ENCODE results near the gene SHTN1. TPM values are rescaled to one million over a fixed set of nuclear protein-coding genes. Genes with fewer than 3 reads are reported as not detected.

Gene SHTN1
- total and polyA plus RNA-seq, 2 donors (not counting 1 experiment from before 2014, with no cell fraction given), result 0.06 to 0.34 TPM

DNA sequence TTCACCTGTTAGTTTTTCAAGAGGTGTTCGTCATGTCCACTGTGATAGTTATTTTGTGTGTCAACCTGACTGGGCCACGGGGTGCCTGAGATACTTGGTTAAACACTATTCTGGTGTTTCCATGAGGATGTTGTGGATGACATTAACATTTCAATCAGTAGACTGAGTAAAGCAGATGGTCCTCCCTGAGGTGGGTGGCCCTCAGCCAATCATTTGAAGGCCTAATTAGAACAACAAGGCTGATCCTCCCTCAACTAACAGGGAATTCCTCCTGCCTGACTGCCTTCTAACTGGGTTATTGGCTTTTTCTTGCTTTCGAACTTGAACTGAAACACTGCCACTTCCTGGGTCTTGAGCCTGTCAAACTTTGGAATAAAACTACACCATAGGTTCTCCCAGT, 79.9 kb downstream of the SHTN1 start:
- Histone ChIP-seq H3K4me1 (ENCODE audit: control insufficient read depth in 2 of 2, insufficient read depth in 2 of 2, low read length in 2 of 2) (no peaks in the 10 kb centered on the region), H3K9ac (ENCODE audit: low read length) (no peak overlapping the region), H2AFZ (ENCODE audit: insufficient read depth, low read depth, low read length, poor library complexity, severe bottlenecking) (no peak overlapping the region), H4K20me1 (ENCODE audit: control insufficient read depth, insufficient read depth, low read length, poor library complexity, severe bottlenecking) (no peaks in the 10 kb centered on the region), H3K79me2 (ENCODE audit: control insufficient read depth, insufficient read depth, low read length) (no peaks in the 10 kb centered on the region), H3K9me3 (ENCODE audit: control extremely low read depth in 1 of 3, control insufficient read depth in 2 of 3, insufficient read depth in 1 of 3, low read length in 2 of 3) (no peaks in the 10 kb centered on the region), H3K27me3 (replicated peaks in 1 of 4; ENCODE audit: control extremely low read depth in 1 of 4, control insufficient read depth in 3 of 4, insufficient read depth in 4 of 4, low read length in 3 of 4) (no peaks in the 10 kb centered on the region), H3K4me2 (replicated peaks; ENCODE audit: low read depth, low read length, poor library complexity, severe bottlenecking) (no peak overlapping the region), H3K36me3 (replicated peaks in 1 of 2; ENCODE audit: control extremely low read depth in 1 of 2, control insufficient read depth in 1 of 2, extremely low read depth in 1 of 2, insufficient read depth in 2 of 2, low read length in 1 of 2) (no peaks in the 10 kb centered on the region), H3K4me3 (ENCODE audit: control extremely low read depth in 1 of 5, extremely low read depth in 1 of 5, insufficient read depth in 1 of 5, low read depth in 2 of 5, low read length in 4 of 5) (no peak overlapping the region), H3K27ac (ENCODE audit: low read length in 2 of 2) (no peak overlapping the region)
- Mint-ChIP-seq H3K4me3 (no peak overlapping the region), H3K4me1 (no peaks in the 10 kb centered on the region), H3K27me3 (no peaks in the 10 kb centered on the region), H3K27ac (no peak overlapping the region), H3K9me3 (ENCODE audit: insufficient read depth) (no peaks in the 10 kb centered on the region)
- intact Hi-C loops (cut with micrococcal nuclease), result no loop called here
- TF ChIP-seq EZH2 (IDR thresholded peaks at IDR 0.05; ENCODE audit: borderline replicate concordance, insufficient read depth, low read depth, low read length, poor library complexity, severe bottlenecking) (no peak), CTCF (IDR thresholded peaks at IDR 0.05) (no peak)
- ATAC-seq (ENCODE audit: low read depth) (no peak), DNase-seq (no peak)
- CTCF ChIA-PET, result no interaction called here
- POLR2A ChIA-PET, result no interaction called here
- 79% methylated on average over 2 of the region's 3 CpGs for WGBS (ENCODE audit: insufficient coverage)

DNA sequence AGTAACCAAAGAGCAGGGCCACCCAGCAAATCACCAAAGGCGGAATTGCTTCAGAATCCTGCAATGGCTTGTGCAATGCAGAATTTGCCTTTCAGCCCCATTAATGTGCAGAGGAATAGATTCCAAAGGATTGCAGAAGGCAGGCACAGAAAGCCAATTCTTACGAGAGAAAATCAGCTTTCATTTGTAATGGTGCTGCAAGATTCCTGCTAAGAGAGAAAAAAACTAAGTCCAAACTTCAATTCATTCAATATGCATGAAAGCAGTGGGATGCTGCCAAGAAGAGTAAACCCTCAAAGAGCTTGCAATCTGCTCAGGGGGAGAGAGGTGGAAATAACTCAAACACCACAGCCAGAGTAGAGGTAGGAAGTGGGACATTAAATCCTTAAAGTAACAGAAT, 85.3 kb downstream of the SHTN1 start:
- WGBS (ENCODE audit: insufficient coverage), result 80% methylated on average over 1 of the region's 2 CpGs

More for the DNA sequence above, 85.3 kb downstream of the SHTN1 start:
- Histone ChIP-seq H4K20me1 (ENCODE audit: control insufficient read depth, insufficient read depth, low read length, poor library complexity, severe bottlenecking) (no peaks in the 10 kb centered on the region), H3K4me3 (ENCODE audit: control extremely low read depth in 1 of 5, extremely low read depth in 1 of 5, insufficient read depth in 1 of 5, low read depth in 2 of 5, low read length in 4 of 5) (no peak overlapping the region), H3K36me3 (replicated peaks in 1 of 2; ENCODE audit: control extremely low read depth in 1 of 2, control insufficient read depth in 1 of 2, extremely low read depth in 1 of 2, insufficient read depth in 2 of 2, low read length in 1 of 2) (no peaks in the 10 kb centered on the region), H2AFZ (ENCODE audit: insufficient read depth, low read depth, low read length, poor library complexity, severe bottlenecking) (no peak overlapping the region), H3K4me2 (replicated peaks; ENCODE audit: low read depth, low read length, poor library complexity, severe bottlenecking) (no peak overlapping the region), H3K27ac (ENCODE audit: low read length in 2 of 2) (no peak overlapping the region), H3K9me3 (ENCODE audit: control extremely low read depth in 1 of 3, control insufficient read depth in 2 of 3, insufficient read depth in 1 of 3, low read length in 2 of 3) (no peaks in the 10 kb centered on the region), H3K4me1 (ENCODE audit: control insufficient read depth in 2 of 2, insufficient read depth in 2 of 2, low read length in 2 of 2) (no peaks in the 10 kb centered on the region), H3K27me3 (replicated peaks in 1 of 4; ENCODE audit: control extremely low read depth in 1 of 4, control insufficient read depth in 3 of 4, insufficient read depth in 4 of 4, low read length in 3 of 4) (no peaks in the 10 kb centered on the region), H3K79me2 (ENCODE audit: control insufficient read depth, insufficient read depth, low read length) (no peaks in the 10 kb centered on the region), H3K9ac (ENCODE audit: low read length) (no peak overlapping the region)
- DNase-seq (no peak), ATAC-seq (ENCODE audit: low read depth) (no peak)
- Mint-ChIP-seq H3K4me3 (no peak overlapping the region), H3K4me1 (no peaks in the 10 kb centered on the region), H3K27me3 (no peaks in the 10 kb centered on the region), H3K27ac (no peak overlapping the region), H3K9me3 (ENCODE audit: insufficient read depth) (no peaks in the 10 kb centered on the region)
- TF ChIP-seq EZH2 (IDR thresholded peaks at IDR 0.05; ENCODE audit: borderline replicate concordance, insufficient read depth, low read depth, low read length, poor library complexity, severe bottlenecking), result no peak
- ChIA-PET CTCF (no interaction called here), POLR2A (no interaction called here)
- intact Hi-C loops (cut with micrococcal nuclease), result loop anchor here (5.0 kb wide), 1 partner anchor 1213 kb away; no protein-coding TSS in a partner anchor

All from B cell (primary cell).